Measurements from ENCODE around the gene FBLN5. TPM values are rescaled to one million over a fixed set of nuclear protein-coding genes. Genes with fewer than 3 reads are reported as not detected.

Gene FBLN5
- total RNA-seq, 6 experiments from 2014 or later, result 127 to 242 (median 205) TPM

- Mint-ChIP-seq H3K27ac (no peak overlapping the region), H3K27me3 (ENCODE audit: insufficient read depth) (peaks cover 4% of the 10 kb centered on the region; the same call in 1 of the 2 replicates), H3K36me3 (ENCODE audit: low read depth) (no peaks in the 10 kb centered on the region), H3K9me3 (no peaks in the 10 kb centered on the region), H3K4me1 (ENCODE audit: low read depth) (no peaks in the 10 kb centered on the region), H3K4me3 (no peak overlapping the region)
- DNase-seq, result no peak
- no peak for TF ChIP-seq CTCF (IDR thresholded peaks at IDR 0.05)
Measured at GRCh38 chr14:91841065-91841464, 106.4 kb downstream of the FBLN5 start.

GRCh38 chr14:91839749-91840148 lies 107.7 kb downstream of the FBLN5 start:
- H3K4me1 Mint-ChIP-seq (ENCODE audit: low read depth), result no peaks in the 10 kb centered on the region
- no peaks in the 10 kb centered on the region for H3K9me3 Mint-ChIP-seq
- H3K36me3 Mint-ChIP-seq (ENCODE audit: low read depth), result no peaks in the 10 kb centered on the region
- no peak for TF ChIP-seq CTCF (IDR thresholded peaks at IDR 0.05)
- H3K4me3 Mint-ChIP-seq, result no peak overlapping the region
- H3K27me3 Mint-ChIP-seq (ENCODE audit: insufficient read depth), result peaks cover under 1% of the 10 kb centered on the region
- no peak overlapping the region for H3K27ac Mint-ChIP-seq
- DNase-seq, result no peak

- peaks cover 3% of the 10 kb centered on the region for H3K27me3 Mint-ChIP-seq (ENCODE audit: insufficient read depth)
- no peak for TF ChIP-seq CTCF (IDR thresholded peaks at IDR 0.05)
- H3K4me3 Mint-ChIP-seq, result peak overlapping the region; percentile 55; the same call in 1 of the 2 replicates
- no peak for DNase-seq
- no peaks in the 10 kb centered on the region for H3K36me3 Mint-ChIP-seq (ENCODE audit: low read depth)
- no peaks in the 10 kb centered on the region for H3K4me1 Mint-ChIP-seq (ENCODE audit: low read depth)
- H3K9me3 Mint-ChIP-seq, result no peaks in the 10 kb centered on the region
- no peak overlapping the region for H3K27ac Mint-ChIP-seq
Measured at GRCh38 chr14:91837076-91837475, 110.4 kb downstream of the FBLN5 start.

GRCh38 chr14:91835920-91836843 lies 111.3 kb downstream of the FBLN5 start:
- no peaks in the 10 kb centered on the region for H3K4me1 Mint-ChIP-seq (ENCODE audit: low read depth)
- H3K9me3 Mint-ChIP-seq, result no peaks in the 10 kb centered on the region
- no peak for TF ChIP-seq CTCF (IDR thresholded peaks at IDR 0.05)
- peak overlapping the region; percentile 55 for H3K4me3 Mint-ChIP-seq
- no peak for DNase-seq
- no peaks in the 10 kb centered on the region for H3K36me3 Mint-ChIP-seq (ENCODE audit: low read depth)
- no peak overlapping the region for H3K27ac Mint-ChIP-seq
- peaks cover 5% of the 10 kb centered on the region for H3K27me3 Mint-ChIP-seq (ENCODE audit: insufficient read depth)

- Mint-ChIP-seq H3K9me3 (no peaks in the 10 kb centered on the region), H3K36me3 (ENCODE audit: low read depth) (no peaks in the 10 kb centered on the region), H3K4me1 (ENCODE audit: low read depth) (no peaks in the 10 kb centered on the region), H3K27ac (no peak overlapping the region), H3K4me3 (no peak overlapping the region), H3K27me3 (ENCODE audit: insufficient read depth) (peaks cover 5% of the 10 kb centered on the region)
- no peak for DNase-seq
- no peak for TF ChIP-seq CTCF (IDR thresholded peaks at IDR 0.05)
Measured at GRCh38 chr14:91835197-91835919, 112.1 kb downstream of the FBLN5 start.
